ENCODE data around the gene MGME1.
A peak's percentile ranks its signal among the peaks of the same experiment; 100 is the strongest.

MGME1 gene

GRCh38 chr20:18004384-18005031 lies 35.7 kb downstream of the MGME1 start:
- DNase-seq (ENCODE audit: low read depth) = no peak
- no peak overlapping the region for H3K4me3 ChIP-seq (ENCODE audit: low read depth, low read length)
- no peak for TF ChIP-seq CTCF (IDR thresholded peaks at IDR 0.05; ENCODE audit: low read depth, low read length, missing control alignments)

- peak; percentile 82 for DNase-seq (ENCODE audit: low read depth)
- peak overlapping the region; percentile 7; the same call in 1 of the 2 replicates for H3K4me3 ChIP-seq (ENCODE audit: low read depth, low read length)
- TF ChIP-seq CTCF (IDR thresholded peaks at IDR 0.05; ENCODE audit: low read depth, low read length, missing control alignments) = no peak
These were observed 36.6 kb downstream of the MGME1 start for GRCh38 chr20:18005170-18005989.

- no peak overlapping the region for H3K4me3 ChIP-seq (ENCODE audit: low read depth, low read length)
- no peak for TF ChIP-seq CTCF (IDR thresholded peaks at IDR 0.05; ENCODE audit: low read depth, low read length, missing control alignments)
- no peak for DNase-seq (ENCODE audit: low read depth)
These were observed 37.2 kb downstream of the MGME1 start for GRCh38 chr20:18005990-18006364.

GRCh38 chr20:18006684-18007083 lies 37.9 kb downstream of the MGME1 start:
- DNase-seq (ENCODE audit: low read depth) = no peak
- no peak overlapping the region for H3K4me3 ChIP-seq (ENCODE audit: low read depth, low read length)
- no peak for TF ChIP-seq CTCF (IDR thresholded peaks at IDR 0.05; ENCODE audit: low read depth, low read length, missing control alignments)

GRCh38 chr20:18007534-18008292 lies 38.9 kb downstream of the MGME1 start:
- H3K4me3 ChIP-seq (ENCODE audit: low read depth, low read length) = no peak overlapping the region
- no peak for TF ChIP-seq CTCF (IDR thresholded peaks at IDR 0.05; ENCODE audit: low read depth, low read length, missing control alignments)
- no peak for DNase-seq (ENCODE audit: low read depth)

- TF ChIP-seq CTCF (IDR thresholded peaks at IDR 0.05; ENCODE audit: low read depth, low read length, missing control alignments) = no peak
- no peak for DNase-seq (ENCODE audit: low read depth)
- no peak overlapping the region for H3K4me3 ChIP-seq (ENCODE audit: low read depth, low read length)
These were observed 40.3 kb downstream of the MGME1 start for GRCh38 chr20:18009116-18009515.

Measured in GM12864 (cell line).